BLaER1 treated with 17β-estradiol and CSF1 and Interleukin-3, amounts not matched to agents 10 nM and 100 nM (cell line): ENCODE measurements around the gene TMEM72.

Experiments
- H3K27ac ChIP-seq, 11 experiments: shearing (Covaris generic); formaldehyde crosslinking; 2 replicates each; pipeline ENCODE4 v1.8.1; 2022
- H3K27me3 ChIP-seq, 11 experiments: shearing (Covaris generic); formaldehyde crosslinking; 2 replicates each; pipeline ENCODE4 v1.8.1; 2022
- H3K36me3 ChIP-seq, 11 experiments: shearing (Covaris generic); formaldehyde crosslinking; 2 replicates each; pipeline ENCODE4 v1.8.1; 2022
- H3K4me1 ChIP-seq, 10 experiments: shearing (Covaris generic); formaldehyde crosslinking; 2 replicates each; pipeline ENCODE4 v1.8.1; 2022
- H3K4me2 ChIP-seq, 11 experiments: shearing (Covaris generic); formaldehyde crosslinking; 2 replicates each; pipeline ENCODE4 v1.8.1; 2022
- H3K4me3 ChIP-seq, 10 experiments: shearing (Covaris generic); formaldehyde crosslinking; 2 replicates each; pipeline ENCODE4 v1.8.1; 2022
- H3K9ac ChIP-seq, 11 experiments: shearing (Covaris generic); formaldehyde crosslinking; 2 replicates each; pipeline ENCODE4 v1.8.1; 2022
- H3K9me3 ChIP-seq, 11 experiments: shearing (Covaris generic); formaldehyde crosslinking; replicated peaks in 1 of 11; 2 replicates each; pipeline ENCODE4 v1.8.1; 2022
- H4K20me1 ChIP-seq, 11 experiments: shearing (Covaris generic); formaldehyde crosslinking; 2 replicates each; pipeline ENCODE4 v1.8.1; 2022
- Cebpa-rat ChIP-seq, 11 experiments: shearing (Covaris generic); IDR thresholded peaks; 2 replicates each; pipeline ENCODE4 v1.8.1; 2022

Gene TMEM72

GRCh38 chr10:44960088-44960460 lies 48.9 kb downstream of the TMEM72 start:
- H3K27me3 ChIP-seq = no peaks in the 10 kb centered on the region
- H3K4me2 ChIP-seq = peak overlapping the region; percentile 96 to 100 (median 99)
- H3K27ac ChIP-seq = peak overlapping the region in 10 of 11 experiments; percentile 42 to 98 (median 66); a peak in 18 of 22 replicates
- H3K9me3 ChIP-seq = peaks cover 0 to 10% (median 8%) of the 10 kb centered on the region in 11 experiments; a peak in 17 of 22 replicates
- H3K36me3 ChIP-seq = peaks cover 12 to 58% (median 24%) of the 10 kb centered on the region in 11 experiments; a peak in 21 of 22 replicates
- peak overlapping the region; percentile 68 to 92 (median 88); a peak in 21 of 22 replicates for H3K9ac ChIP-seq
- TF ChIP-seq Cebpa-rat (IDR thresholded peaks at IDR 0.05) = no peak
- peaks cover 0 to 20% (median 0%) of the 10 kb centered on the region in 11 experiments; a peak in 4 of 22 replicates for H4K20me1 ChIP-seq
- H3K4me3 ChIP-seq = peak overlapping the region; percentile 75 to 92 (median 86)
- H3K4me1 ChIP-seq = peaks cover 65 to 91% (median 86%) of the 10 kb centered on the region in 10 experiments

GRCh38 chr10:44960482-44961229 lies 49.5 kb downstream of the TMEM72 start:
- Histone ChIP-seq H3K36me3 (peaks cover 12 to 58% (median 19%) of the 10 kb centered on the region in 11 experiments; a peak in 21 of 22 replicates), H3K4me2 (peak overlapping the region; percentile 96 to 100 (median 99)), H3K9me3 (peaks cover 0 to 10% (median 8%) of the 10 kb centered on the region in 11 experiments; a peak in 17 of 22 replicates), H4K20me1 (peaks cover 0 to 20% (median 0%) of the 10 kb centered on the region in 11 experiments; a peak in 4 of 22 replicates), H3K4me1 (peaks cover 65 to 91% (median 86%) of the 10 kb centered on the region in 10 experiments), H3K4me3 (peak overlapping the region in 9 of 10 experiments; percentile 75 to 92 (median 87); a peak in 16 of 20 replicates), H3K9ac (peak overlapping the region; percentile 68 to 92 (median 88); a peak in 21 of 22 replicates), H3K27ac (peak overlapping the region in 10 of 11 experiments; percentile 19 to 98 (median 78); a peak in 18 of 22 replicates), H3K27me3 (no peaks in the 10 kb centered on the region)
- TF ChIP-seq Cebpa-rat (IDR thresholded peaks at IDR 0.05) = no peak

GRCh38 chr10:44961230-44961571 lies 50.1 kb downstream of the TMEM72 start:
- H3K36me3 ChIP-seq = peaks cover 7 to 56% (median 14%) of the 10 kb centered on the region in 11 experiments; a peak in 21 of 22 replicates
- peaks cover 0 to 10% (median 7%) of the 10 kb centered on the region in 11 experiments; a peak in 17 of 22 replicates for H3K9me3 ChIP-seq
- H3K27ac ChIP-seq = peak overlapping the region in 10 of 11 experiments; percentile 19 to 98 (median 78); a peak in 19 of 22 replicates
- H3K9ac ChIP-seq = peak overlapping the region; percentile 19 to 92 (median 88); a peak in 19 of 22 replicates
- H4K20me1 ChIP-seq = peaks cover 0 to 20% (median 0%) of the 10 kb centered on the region in 11 experiments; a peak in 4 of 22 replicates
- peak overlapping the region in 8 of 10 experiments; percentile 4 to 92 (median 88); a peak in 14 of 20 replicates for H3K4me3 ChIP-seq
- peak overlapping the region; percentile 96 to 100 (median 99) for H3K4me2 ChIP-seq
- no peaks in the 10 kb centered on the region for H3K27me3 ChIP-seq
- no peak for TF ChIP-seq Cebpa-rat (IDR thresholded peaks at IDR 0.05)
- peaks cover 65 to 91% (median 86%) of the 10 kb centered on the region in 10 experiments for H3K4me1 ChIP-seq

GRCh38 chr10:44961931-44962750 lies 51.0 kb downstream of the TMEM72 start:
- Histone ChIP-seq H3K9ac (peak overlapping the region in 10 of 11 experiments; percentile 61 to 92 (median 87); a peak in 17 of 22 replicates), H3K9me3 (peaks cover 0 to 2% (median 0%) of the 10 kb centered on the region in 11 experiments; a peak in 3 of 22 replicates), H3K36me3 (peaks cover 0 to 50% (median 4%) of the 10 kb centered on the region in 11 experiments; a peak in 10 of 22 replicates), H3K4me2 (peak overlapping the region; percentile 96 to 100 (median 99)), H3K4me1 (peaks cover 65 to 94% (median 91%) of the 10 kb centered on the region in 10 experiments), H4K20me1 (peaks cover 0 to 20% (median 0%) of the 10 kb centered on the region in 11 experiments; a peak in 4 of 22 replicates), H3K27ac (peak overlapping the region in 10 of 11 experiments; percentile 30 to 98 (median 93); a peak in 18 of 22 replicates), H3K27me3 (no peaks in the 10 kb centered on the region), H3K4me3 (peak overlapping the region in 7 of 10 experiments; percentile 75 to 92 (median 90); a peak in 13 of 20 replicates)
- TF ChIP-seq Cebpa-rat (IDR thresholded peaks at IDR 0.05) = no peak

- H3K4me2 ChIP-seq = peak overlapping the region; percentile 96 to 100 (median 99)
- H3K4me3 ChIP-seq = peak overlapping the region; percentile 9 to 92 (median 81); a peak in 18 of 20 replicates
- H3K4me1 ChIP-seq = peaks cover 64 to 95% (median 91%) of the 10 kb centered on the region in 10 experiments
- H3K27ac ChIP-seq = peak overlapping the region; percentile 30 to 98 (median 93)
- peak overlapping the region; percentile 60 to 92 (median 74) for H3K9ac ChIP-seq
- H3K36me3 ChIP-seq = peaks cover 0 to 50% (median 0%) of the 10 kb centered on the region in 11 experiments; a peak in 10 of 22 replicates
- H4K20me1 ChIP-seq = peaks cover 0 to 20% (median 0%) of the 10 kb centered on the region in 11 experiments; a peak in 4 of 22 replicates
- no peaks in the 10 kb centered on the region for H3K27me3 ChIP-seq
- no peaks in the 10 kb centered on the region for H3K9me3 ChIP-seq
- no peak for TF ChIP-seq Cebpa-rat (IDR thresholded peaks at IDR 0.05)
Measured at GRCh38 chr10:44962870-44963738, 52.0 kb downstream of the TMEM72 start.

- H4K20me1 ChIP-seq = peaks cover 0 to 20% (median 0%) of the 10 kb centered on the region in 11 experiments; a peak in 4 of 22 replicates
- peak overlapping the region; percentile 60 to 92 (median 74) for H3K9ac ChIP-seq
- peaks cover 0 to 50% (median 0%) of the 10 kb centered on the region in 11 experiments; a peak in 10 of 22 replicates for H3K36me3 ChIP-seq
- H3K4me1 ChIP-seq = peaks cover 71 to 95% (median 93%) of the 10 kb centered on the region in 10 experiments
- no peak for TF ChIP-seq Cebpa-rat (IDR thresholded peaks at IDR 0.05)
- peak overlapping the region; percentile 9 to 92 (median 81); a peak in 19 of 20 replicates for H3K4me3 ChIP-seq
- no peaks in the 10 kb centered on the region for H3K27me3 ChIP-seq
- no peaks in the 10 kb centered on the region for H3K9me3 ChIP-seq
- peak overlapping the region; percentile 96 to 100 (median 99) for H3K4me2 ChIP-seq
- peak overlapping the region; percentile 30 to 98 (median 93) for H3K27ac ChIP-seq
Measured at GRCh38 chr10:44963772-44964633, 52.9 kb downstream of the TMEM72 start.
